Sigmoid colon (tissue), 7 donors: Measurements from ENCODE around the gene MFSD6. TPM values are rescaled to one million over a fixed set of nuclear protein-coding genes. Genes with fewer than 3 reads are reported as not detected.
A peak's percentile ranks its signal among the peaks of the same experiment; 100 is the strongest.

Experiments used
- DNase-seq: peaks from one replicate; pipeline ENCODE4 v3.0.0-alpha.2; 2019
- H3K27ac ChIP-seq, 4 donors: fragments of 200-600 bp; sonication (generic); one replicate each; pipeline ENCODE4 v1.5.1; 2016 to 2019; ENCODE audit warnings: mild to moderate bottlenecking in 1 of 4
- H3K27me3 ChIP-seq, 3 donors: fragments of 200-600 bp; sonication (generic); one replicate each; pipeline ENCODE4 v1.5.1; 2019; ENCODE audit warnings: mild to moderate bottlenecking in 1 of 3
- H3K36me3 ChIP-seq, 4 donors: fragments of 200-600 bp; sonication (generic); one replicate each; pipeline ENCODE4 v1.5.1; 2016 to 2019
- H3K4me1 ChIP-seq, 4 donors: fragments of 200-600 bp; sonication (generic); one replicate each; pipeline ENCODE4 v1.5.1; 2017 to 2019
- H3K4me3 ChIP-seq, 4 donors: fragments of 200-600 bp; sonication (generic); one replicate each; pipeline ENCODE4 v1.5.1; 2017 to 2019; ENCODE audit warnings: mild to moderate bottlenecking in 2 of 4, moderate library complexity in 1 of 4
- H3K9me3 ChIP-seq, 4 donors: fragments of 200-600 bp in 3 of 4; sonication (generic) in 3 of 4; one replicate each; pipeline versions ENCODE4 v1.5.1 to v1.6.1; 2013 to 2019
- EP300 ChIP-seq, 4 donors: sonication (generic); formaldehyde crosslinking; IDR thresholded peaks; one replicate each; pipeline ENCODE4 v1.6.1; 2017; ENCODE audit warnings: antibody characterized with exemption in 4 of 4
- POLR2A ChIP-seq, 2 donors: fragments of 450-650 bp; IDR thresholded peaks; one replicate each; pipeline ENCODE4 v1.6.1; 2016; ENCODE audit warnings: antibody characterized with exemption in 2 of 2, mild to moderate bottlenecking in 2 of 2, moderate library complexity in 2 of 2
- POLR2AphosphoS5 ChIP-seq, 4 donors: sonication (generic); formaldehyde crosslinking; IDR thresholded peaks; one replicate each; pipeline ENCODE4 v1.6.1; 2017; ENCODE audit warnings: antibody characterized with exemption in 4 of 4
- WGBS, 2 donors: extraction: QIAGEN DNeasy Blood & Tissue Kit; methylation state at CpG; one replicate each; pipeline ENCODE4 v1.1.7; 2013; 5-methylcytosine and 5-hydroxymethylcytosine counted together
- intact Hi-C: fragments of 100-400 bp; cut with DNase I; formaldehyde crosslinking; loops from one replicate; pipeline ENCODE4 v1.15.1; 2023
- polyA plus RNA-seq, 3 donors: library from polyadenylated mRNA; stranded (reverse); fragments of 200-250 nt; gene quantifications; one replicate each; pipeline ENCODE4 v1.2.3, GENCODE V29; 2013
- total RNA-seq, 4 donors: library from RNA; depleted of rRNA; stranded (reverse); fragments of >200 nt; gene quantifications; one replicate each; pipeline ENCODE4 v1.1.0, GENCODE V29; 2016
- TF ChIP-seq, protein P1 (sequence below), 4 experiments: fragments of 450-650 bp in 3 of 4; fragments of 200-600 bp in 1 of 4; IDR thresholded peaks; one replicate each; pipeline ENCODE4 v1.5.1; 2016 to 2019; ENCODE audit warnings: antibody characterized with exemption in 4 of 4, mild to moderate bottlenecking in 3 of 4, moderate library complexity in 2 of 4
- donor health status: healthy with polysubstance abuse.
- donor health status: Bipolar disorder and iron deficiency.
- donor health status: healthy.

Gene MFSD6
- total and polyA plus RNA-seq, 7 donors = 8.4 to 87.5 (median 46.7) TPM

DNA sequence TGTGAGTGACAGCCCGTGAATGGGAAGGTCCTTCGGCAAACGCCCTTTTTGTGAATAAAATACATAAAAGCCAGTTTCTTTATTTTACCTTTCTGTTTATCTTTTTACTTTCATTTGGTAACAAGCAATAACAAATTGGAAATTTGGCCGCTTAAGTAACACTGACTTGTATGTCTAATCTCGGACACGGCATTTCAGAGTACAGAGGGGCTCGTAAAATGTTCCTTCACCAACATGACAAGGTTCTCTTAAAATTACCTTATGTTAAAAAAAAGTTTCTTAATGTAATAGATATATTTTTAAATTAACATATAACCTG is 126.9 kb downstream of the MFSD6 start:
- Histone ChIP-seq H3K9me3 (peaks cover 0 to 10% (median 2%) of the 10 kb centered on the region in 4 donors), H3K4me3 (peak overlapping the region; percentile 69 to 81 (median 76)), H3K27me3 (no peaks in the 10 kb centered on the region), H3K4me1 (peaks cover 0 to 23% (median 9%) of the 10 kb centered on the region in 4 donors), H3K36me3 (no peaks in the 10 kb centered on the region), H3K27ac (peak overlapping the region; percentile 94 to 97 (median 96))
- intact Hi-C loops = loop anchor here (2.0 to 10.0 kb wide), 2 partner anchors 114 to 220 kb away; partner anchors contain the start of gene NAB1
- WGBS, 2 donors = 1 to 3% methylated on average over 7 of the region's 7 CpGs
- TF ChIP-seq POLR2A (IDR thresholded peaks at IDR 0.05) (no peak), EP300 (IDR thresholded peaks at IDR 0.05) (no peak), POLR2AphosphoS5 (IDR thresholded peaks at IDR 0.05) (no peak)
- TF ChIP-seq, protein P1, sequence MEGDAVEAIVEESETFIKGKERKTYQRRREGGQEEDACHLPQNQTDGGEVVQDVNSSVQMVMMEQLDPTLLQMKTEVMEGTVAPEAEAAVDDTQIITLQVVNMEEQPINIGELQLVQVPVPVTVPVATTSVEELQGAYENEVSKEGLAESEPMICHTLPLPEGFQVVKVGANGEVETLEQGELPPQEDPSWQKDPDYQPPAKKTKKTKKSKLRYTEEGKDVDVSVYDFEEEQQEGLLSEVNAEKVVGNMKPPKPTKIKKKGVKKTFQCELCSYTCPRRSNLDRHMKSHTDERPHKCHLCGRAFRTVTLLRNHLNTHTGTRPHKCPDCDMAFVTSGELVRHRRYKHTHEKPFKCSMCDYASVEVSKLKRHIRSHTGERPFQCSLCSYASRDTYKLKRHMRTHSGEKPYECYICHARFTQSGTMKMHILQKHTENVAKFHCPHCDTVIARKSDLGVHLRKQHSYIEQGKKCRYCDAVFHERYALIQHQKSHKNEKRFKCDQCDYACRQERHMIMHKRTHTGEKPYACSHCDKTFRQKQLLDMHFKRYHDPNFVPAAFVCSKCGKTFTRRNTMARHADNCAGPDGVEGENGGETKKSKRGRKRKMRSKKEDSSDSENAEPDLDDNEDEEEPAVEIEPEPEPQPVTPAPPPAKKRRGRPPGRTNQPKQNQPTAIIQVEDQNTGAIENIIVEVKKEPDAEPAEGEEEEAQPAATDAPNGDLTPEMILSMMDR (IDR thresholded peaks at IDR 0.05) = no peak
- no peak for DNase-seq

DNA sequence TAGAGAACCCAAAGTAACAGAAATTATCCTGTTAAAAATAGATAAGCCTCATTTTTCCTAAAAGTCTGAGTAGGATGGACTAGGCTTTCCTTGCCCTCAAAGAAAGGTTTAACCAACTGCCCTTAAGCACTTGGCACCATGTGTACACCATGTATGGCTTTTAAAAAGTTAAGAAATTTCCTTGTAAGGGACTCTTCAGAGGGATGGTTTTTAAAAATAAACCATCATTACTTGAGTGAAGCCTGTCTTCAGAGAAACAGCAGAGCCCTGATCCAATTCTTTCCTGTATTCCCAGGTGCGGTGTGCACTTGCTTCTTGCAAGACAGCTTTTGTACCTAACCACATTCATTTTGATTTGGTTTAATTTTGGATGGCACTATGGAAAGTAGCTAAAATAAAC is 127.4 kb downstream of the MFSD6 start:
- H3K27me3 ChIP-seq = no peaks in the 10 kb centered on the region
- no peak for DNase-seq
- intact Hi-C loops = loop anchor here (2.0 to 10.0 kb wide), 2 partner anchors 113 to 219 kb away; partner anchors contain the start of gene NAB1
- H3K9me3 ChIP-seq = peaks cover 2 to 15% (median 7%) of the 10 kb centered on the region in 4 donors
- H3K4me3 ChIP-seq = peak overlapping the region in 3 of 4 donors; percentile 75 to 81 (median 77)
- peak overlapping the region; percentile 94 to 97 (median 96) for H3K27ac ChIP-seq
- TF ChIP-seq EP300 (IDR thresholded peaks at IDR 0.05) (no peak), POLR2A (IDR thresholded peaks at IDR 0.05) (no peak), POLR2AphosphoS5 (IDR thresholded peaks at IDR 0.05) (no peak)
- TF ChIP-seq, protein P1 (IDR thresholded peaks at IDR 0.05) = no peak
- no peaks in the 10 kb centered on the region for H3K36me3 ChIP-seq
- H3K4me1 ChIP-seq = peaks cover 0 to 23% (median 9%) of the 10 kb centered on the region in 4 donors
- 19 to 50% methylated on average over 1 of the region's 1 CpG for WGBS, 2 donors

GRCh38 chr2:190537765-190538164 is 129.6 kb downstream of the MFSD6 start:
- 87 to 92% methylated on average over 1 of the region's 1 CpG for WGBS, 2 donors

DNA sequence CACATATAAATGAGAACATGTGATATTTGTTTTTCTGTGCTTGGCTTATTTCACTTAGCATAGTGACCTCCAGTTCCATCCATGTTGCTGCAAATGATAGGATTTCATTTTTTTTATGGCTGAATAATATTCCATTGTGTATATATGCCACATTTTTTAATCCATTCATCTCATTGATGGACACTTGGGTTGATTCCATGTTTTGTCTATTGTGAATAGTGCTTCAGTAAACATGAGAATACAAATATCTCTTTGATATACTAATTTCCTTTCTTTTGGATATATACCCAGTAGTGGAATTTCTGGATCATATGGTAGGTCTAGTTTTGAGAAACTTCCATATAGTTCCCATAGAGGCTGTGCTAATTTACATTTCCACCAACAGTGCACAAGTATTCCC is 130.0 kb downstream of the MFSD6 start:
- Histone ChIP-seq H3K4me1 (peaks cover 0 to 17% (median 9%) of the 10 kb centered on the region in 4 donors), H3K27ac (no peak overlapping the region), H3K27me3 (no peaks in the 10 kb centered on the region), H3K9me3 (peaks cover 2 to 21% (median 7%) of the 10 kb centered on the region in 4 donors), H3K36me3 (no peaks in the 10 kb centered on the region), H3K4me3 (no peak overlapping the region)
- no peak for TF ChIP-seq POLR2A (IDR thresholded peaks at IDR 0.05)
- TF ChIP-seq POLR2AphosphoS5 (IDR thresholded peaks at IDR 0.05) = no peak
- DNase-seq = no peak
- intact Hi-C loops = loop anchor here (10.0 kb wide), 1 partner anchor 217 kb away; no protein-coding TSS in a partner anchor

More at GRCh38 chr2:190537765-190538164, 129.6 kb downstream of the MFSD6 start:
- Histone ChIP-seq H3K4me1 (peaks cover 0 to 21% (median 9%) of the 10 kb centered on the region in 4 donors), H3K4me3 (no peak overlapping the region), H3K9me3 (peaks cover 2 to 21% (median 7%) of the 10 kb centered on the region in 4 donors), H3K27ac (no peak overlapping the region), H3K36me3 (no peaks in the 10 kb centered on the region), H3K27me3 (no peaks in the 10 kb centered on the region)
- intact Hi-C loops = loop anchor here (10.0 kb wide), 1 partner anchor 217 kb away; no protein-coding TSS in a partner anchor
- TF ChIP-seq POLR2A (IDR thresholded peaks at IDR 0.05) = no peak
- TF ChIP-seq, protein P1 (IDR thresholded peaks at IDR 0.05) = no peak
- TF ChIP-seq POLR2AphosphoS5 (IDR thresholded peaks at IDR 0.05) = no peak
- no peak for TF ChIP-seq EP300 (IDR thresholded peaks at IDR 0.05)
- no peak for DNase-seq

DNA sequence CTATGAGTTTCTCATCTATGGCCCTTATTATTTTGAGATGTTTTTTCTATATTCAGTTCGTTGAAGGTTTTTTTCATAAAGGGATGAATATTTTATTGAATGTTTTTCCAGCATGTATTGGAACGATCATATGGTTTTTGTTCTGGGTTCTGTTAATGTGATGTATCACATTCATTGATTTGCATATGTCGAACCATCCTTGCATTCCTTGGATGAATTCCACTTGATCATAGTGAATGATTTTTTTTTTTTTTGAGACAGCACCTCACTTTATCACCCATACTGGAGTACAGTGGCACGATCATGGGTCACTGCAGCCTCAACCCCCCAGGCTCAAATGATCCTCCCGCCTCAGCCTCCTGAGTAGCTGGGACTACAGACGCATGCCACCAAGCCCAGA is 131.9 kb downstream of the MFSD6 start:
- TF ChIP-seq POLR2AphosphoS5 (IDR thresholded peaks at IDR 0.05) = no peak
- Histone ChIP-seq H3K4me3 (no peak overlapping the region), H3K4me1 (peaks cover 0 to 11% (median 5%) of the 10 kb centered on the region in 4 donors), H3K9me3 (peaks cover 2 to 21% (median 7%) of the 10 kb centered on the region in 4 donors), H3K27me3 (no peaks in the 10 kb centered on the region), H3K36me3 (no peaks in the 10 kb centered on the region), H3K27ac (no peak overlapping the region)
- DNase-seq = no peak
- intact Hi-C loops = no loop called here
- 96 to 98% methylated on average over 6 of the region's 6 CpGs for WGBS, 2 donors

DNA sequence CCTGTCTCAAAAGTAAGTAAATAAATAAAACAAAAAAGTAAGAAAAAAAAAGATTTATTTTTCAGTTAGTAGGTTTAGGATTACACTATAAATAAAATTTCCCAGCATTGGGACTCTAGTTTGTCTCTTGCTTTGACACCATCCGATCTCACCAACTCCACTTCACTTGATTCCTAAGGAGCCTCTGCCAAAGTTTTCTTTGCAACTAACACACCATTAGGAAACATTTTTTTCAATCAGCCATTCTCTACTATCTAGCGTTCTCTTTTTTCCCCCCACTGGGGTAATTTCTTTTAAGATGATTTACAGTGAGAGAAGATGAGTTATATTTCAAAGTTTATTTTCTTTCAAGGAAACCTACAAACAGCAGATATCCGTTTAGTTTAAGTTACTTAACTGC is 136.9 kb downstream of the MFSD6 start:
- DNase-seq = no peak
- H3K4me1 ChIP-seq = peaks cover 0 to 6% (median 3%) of the 10 kb centered on the region in 4 donors
- no peaks in the 10 kb centered on the region for H3K27me3 ChIP-seq
- WGBS, 2 donors = 70 to 83% methylated on average over 3 of the region's 3 CpGs
- H3K9me3 ChIP-seq = peaks cover 2 to 11% (median 5%) of the 10 kb centered on the region in 4 donors
- peak overlapping the region in 3 of 4 donors; percentile 21 to 35 (median 32) for H3K4me3 ChIP-seq
- no peaks in the 10 kb centered on the region for H3K36me3 ChIP-seq
- TF ChIP-seq, protein P1 (IDR thresholded peaks at IDR 0.05) = no peak
- TF ChIP-seq POLR2AphosphoS5 (IDR thresholded peaks at IDR 0.05) (no peak), POLR2A (IDR thresholded peaks at IDR 0.05) (no peak), EP300 (IDR thresholded peaks at IDR 0.05) (no peak)
- intact Hi-C loops = no loop called here
- peak overlapping the region; percentile 36 to 54 (median 40) for H3K27ac ChIP-seq
